IMR-90 (cell line): Measurements from ENCODE around the gene KLC4. TPM values are rescaled to one million over a fixed set of nuclear protein-coding genes. Genes with fewer than 3 reads are reported as not detected.
A peak's percentile ranks its signal among the peaks of the same experiment; 100 is the strongest.

Experiments
- ATAC-seq: fragments of 200-7000 bp; cut with Tn5 transposase; 2 replicates; pipeline ENCODE4 v1.9.1; 2020; ENCODE audit warnings: low read depth, mild to moderate bottlenecking, moderate library complexity
- BruUV-seq: library from RNA; stranded (reverse); fragments of 400-500 nt; replicated peaks from 2 replicates; lab custom pipeline; 2021; lab: Mats Ljungman, UMichigan
- CTCF ChIA-PET: fragments of 300-600 bp; formaldehyde crosslinking; extraction: SDS; loops from one replicate; lab custom pipeline; 2021; ENCODE audit warnings: antibody characterized with exemption; lab: Yijun Ruan, JAX
- POLR2A ChIA-PET: fragments of 300-600 bp; sonication (Branson Sonifier 250); formaldehyde crosslinking; loops from one replicate; lab custom pipeline; 2022; ENCODE audit warnings: antibody characterized with exemption; ENCODE audit not compliant: unreplicated experiment; lab: Charles Lee
- DNase-seq: peaks from one replicate; pipeline ENCODE4 v3.0.0; 2013
- H2AFZ ChIP-seq: replicated peaks from 2 replicates; pipeline ENCODE3; 2013; ENCODE audit warnings: low read length, mild to moderate bottlenecking; ENCODE audit not compliant: poor library complexity
- H2AK5ac ChIP-seq: 2 replicates; pipeline ENCODE4 v1.6.1; 2013; ENCODE audit warnings: low read depth, low read length, inconsistent platforms
- H2AK9ac ChIP-seq: replicated peaks from 2 replicates; pipeline ENCODE3; 2013; ENCODE audit warnings: mild to moderate bottlenecking, low read depth, low read length, moderate library complexity; ENCODE audit not compliant: poor library complexity
- H2BK120ac ChIP-seq: 2 replicates; pipeline ENCODE4 v1.6.1; 2013; ENCODE audit warnings: low read depth, low read length, inconsistent platforms
- H2BK15ac ChIP-seq: 3 replicates; pipeline ENCODE4 v1.6.1; 2013; ENCODE audit warnings: low read depth, low read length, inconsistent platforms
- H2BK20ac ChIP-seq: 2 replicates; pipeline ENCODE4 v1.6.1; 2013; ENCODE audit warnings: low read depth, mild to moderate bottlenecking, inconsistent platforms, low read length, moderate library complexity
- H2BK5ac ChIP-seq: 2 replicates; pipeline ENCODE4 v1.6.1; 2013; ENCODE audit warnings: mild to moderate bottlenecking, low read depth, low read length, inconsistent platforms; ENCODE audit not compliant: poor library complexity, severe bottlenecking
- H3K14ac ChIP-seq: replicated peaks from 2 replicates; pipeline ENCODE4 v1.6.1; 2013; ENCODE audit warnings: low read depth, low read length, inconsistent platforms
- H3K18ac ChIP-seq: 2 replicates; pipeline ENCODE4 v1.6.1; 2013; ENCODE audit warnings: low read depth, low read length, control low read depth
- H3K23ac ChIP-seq: 2 replicates; pipeline ENCODE4 v1.6.1; 2013; ENCODE audit warnings: low read depth, low read length, inconsistent platforms
- H3K27ac ChIP-seq: 2 replicates; pipeline ENCODE4 v1.5.1; 2013; ENCODE audit warnings: mild to moderate bottlenecking, control low read depth, low read length; ENCODE audit not compliant: insufficient read depth
- H3K27me3 ChIP-seq: 2 replicates; pipeline ENCODE4 v1.6.1; 2013; ENCODE audit warnings: low read length; ENCODE audit not compliant: control insufficient read depth, insufficient read depth
- H3K36me3 ChIP-seq: 2 replicates; pipeline ENCODE4 v1.6.1; 2013; ENCODE audit warnings: low read length, mixed read lengths; ENCODE audit not compliant: control insufficient read depth, insufficient read depth
- H3K4ac ChIP-seq: 2 replicates; pipeline ENCODE4 v1.6.1; 2013; ENCODE audit warnings: low read depth, low read length, inconsistent platforms
- H3K4me1 ChIP-seq: 2 replicates; pipeline ENCODE4 v1.6.1; 2013; ENCODE audit warnings: low read length, mixed read lengths; ENCODE audit not compliant: control insufficient read depth, insufficient read depth
- H3K4me2 ChIP-seq: 2 replicates; pipeline ENCODE4 v1.6.1; 2013; ENCODE audit warnings: low read depth, mild to moderate bottlenecking, control low read depth, low read length, moderate library complexity
- H3K4me3 ChIP-seq: 2 replicates; pipeline ENCODE4 v1.5.1; 2013; ENCODE audit warnings: low read depth, mild to moderate bottlenecking, control low read depth, low read length, moderate library complexity; ENCODE audit not compliant: insufficient read depth
- H3K56ac ChIP-seq: 2 replicates; pipeline ENCODE4 v1.6.1; 2013; ENCODE audit warnings: low read length, inconsistent platforms; ENCODE audit not compliant: insufficient read depth; ENCODE audit errors: extremely low read depth
- H3K79me1 ChIP-seq, 2 experiments: 2 replicates each; pipeline ENCODE4 v1.6.1; 2013; ENCODE audit warnings: low read length in 2 of 2, inconsistent platforms in 1 of 2, low read depth in 1 of 2
- H3K9ac ChIP-seq: 2 replicates; pipeline ENCODE4 v1.6.1; 2013; ENCODE audit warnings: low read depth, low read length, control low read depth
- H3K9me1 ChIP-seq: 2 replicates; pipeline ENCODE4 v1.6.1; 2013; ENCODE audit warnings: low read length, inconsistent platforms; ENCODE audit not compliant: insufficient read depth
- H3K9me3 ChIP-seq: 2 replicates; pipeline ENCODE4 v1.6.1; 2013; ENCODE audit warnings: low read length; ENCODE audit not compliant: control insufficient read depth, insufficient read depth
- H4K20me1 ChIP-seq: 2 replicates; pipeline ENCODE4 v1.6.1; 2013; ENCODE audit warnings: low read length, inconsistent platforms; ENCODE audit not compliant: insufficient read depth
- H4K5ac ChIP-seq: 2 replicates; pipeline ENCODE4 v1.6.1; 2013; ENCODE audit warnings: mild to moderate bottlenecking, low read depth, low read length, control low read depth
- H4K8ac ChIP-seq, 2 experiments: 2 replicates each; pipeline ENCODE4 v1.6.1; 2013; ENCODE audit warnings: low read depth in 2 of 2, low read length in 2 of 2, control low read depth in 1 of 2, inconsistent platforms in 1 of 2
- H4K91ac ChIP-seq: 2 replicates; pipeline ENCODE4 v1.6.1; 2013; ENCODE audit warnings: low read depth, low read length, inconsistent platforms; ENCODE audit not compliant: insufficient read depth
- MAZ ChIP-seq: IDR thresholded peaks from 2 replicates; pipeline ENCODE4 v1.6.1; 2012; ENCODE audit warnings: low read depth, mild to moderate bottlenecking, low read length, improper control_type of control experiment, moderate library complexity, borderline replicate concordance
- POLR2A ChIP-seq: IDR thresholded peaks from 2 replicates; pipeline ENCODE4 v1.6.1; 2012; ENCODE audit warnings: mild to moderate bottlenecking, low read depth, low read length
- RAD21 ChIP-seq: IDR thresholded peaks from 2 replicates; pipeline ENCODE4 v1.6.1; 2012; ENCODE audit warnings: low read length, improper control_type of control experiment
- WGBS, 2 experiments: methylation state at CpG; one replicate each; pipeline versions ENCODE4 v1.1.5 to v1.1.7; 2013; ENCODE audit warnings: missing lambda C conversion rate in 2 of 2; ENCODE audit not compliant: insufficient read length in 1 of 2; ENCODE audit errors: extremely low coverage in 2 of 2; 5-methylcytosine and 5-hydroxymethylcytosine counted together
- dilution Hi-C: fragments of 300-500 bp; cut with HindIII; formaldehyde crosslinking; loops from one replicate; pipeline ENCODE4 v1.14.3; 2018; ENCODE audit warnings: low sequenced_read_pairs; ENCODE audit not compliant: unreplicated experiment
- in situ Hi-C: fragments of 300-500 bp; cut with MboI; formaldehyde crosslinking; loops from 3 replicates; pipeline ENCODE4 v1.14.3; 2019; ENCODE audit warnings: low sequenced_read_pairs, inconsistent platforms, mixed read lengths
- intact Hi-C: fragments of 100-400 bp; cut with micrococcal nuclease; formaldehyde crosslinking; loops from 2 replicates; pipeline ENCODE4 v1.10.0; 2022
- polyA plus RNA-seq, 3 experiments: library from polyadenylated mRNA; depleted of rRNA; stranded (reverse); fragments of >200 nt; gene quantifications; 2 replicates each; pipeline ENCODE4 v1.2.3, GENCODE V29; 2012; ENCODE audit warnings: low replicate concordance in 1 of 3
- total RNA-seq: library from RNA; depleted of rRNA; stranded (reverse); fragments of >200 nt; gene quantifications from 2 replicates; pipeline ENCODE4 v1.2.3, GENCODE V29; 2012

KLC4 gene
- total and polyA plus RNA-seq, 2 of the 4 experiments (the other 2 are of a cell fraction) = 10.9 to 13.0 TPM

GRCh38 chr6:43078691-43079090, 19.3 kb downstream of the KLC4 start:
- Histone ChIP-seq H2BK120ac (peak overlapping the region; percentile 76), H3K4me3 (peak overlapping the region; percentile 76; the same call in 1 of the 2 replicates), H4K20me1 (peaks cover 41% of the 10 kb centered on the region), H3K9me3 (no peaks in the 10 kb centered on the region), H2AFZ (no peak overlapping the region), H3K27me3 (no peaks in the 10 kb centered on the region), H3K27ac (peak overlapping the region; percentile 77), H3K36me3 (peaks cover 2% of the 10 kb centered on the region; the same call in 1 of the 2 replicates), H3K9me1 (peaks cover 18% of the 10 kb centered on the region), H4K5ac (peak overlapping the region; percentile 17; the same call in 1 of the 2 replicates), H3K9ac (peak overlapping the region; percentile 53; the same call in 1 of the 2 replicates), H3K23ac (peak overlapping the region; percentile 93), H3K4ac (peak overlapping the region; percentile 88), H4K8ac (peak overlapping the region in 1 of 2 experiments; percentile 73; a peak in 2 of 4 replicates), H2AK5ac (peak overlapping the region; percentile 85; the same call in 1 of the 2 replicates), H4K91ac (peak overlapping the region; percentile 37; the same call in 1 of the 2 replicates), H2BK20ac (peak overlapping the region; percentile 33; the same call in 1 of the 2 replicates), H2BK15ac (no peak overlapping the region), H3K4me1 (peaks cover 36% of the 10 kb centered on the region), H3K4me2 (peak overlapping the region; percentile 93), H3K18ac (peak overlapping the region; percentile 58; the same call in 1 of the 2 replicates), H3K79me1 (peaks cover 23 to 74% of the 10 kb centered on the region in 2 experiments), H3K14ac (peak overlapping the region; percentile 79), H2BK5ac (peak overlapping the region; percentile 84), H2AK9ac (no peak overlapping the region), H3K56ac (no peak overlapping the region)
- WGBS, 2 experiments = no CpG with 5 or more reads among the region's 2 CpGs
- CTCF ChIA-PET = no interaction called here
- BruUV-seq = no TSS peak
- POLR2A ChIA-PET = no interaction called here
- DNase-seq (peak; percentile 85), ATAC-seq (no peak)
- dilution Hi-C loops = no loop called here
- TF ChIP-seq MAZ (0 out of 2 replicates have a peak, but pooled peaks have one; percentile 10), POLR2A (no peak), RAD21 (no peak)
- intact Hi-C loops = loop anchor here (1.0 kb wide), 1 partner anchor 36 kb away; no protein-coding TSS in a partner anchor
- in situ Hi-C loops = loop anchor here (5.0 kb wide), 1 partner anchor 49 kb away; no protein-coding TSS in a partner anchor
